Measurements from ENCODE around the gene CYP2F1.
"Not testable (repeated sequence)": the region's sequence is repeated elsewhere in the genome, so short reads cannot be mapped to it uniquely, and the experiment has no call there.

Gene CYP2F1

GRCh38 chr19:41102210-41102609 lies 12.0 kb upstream of the CYP2F1 start:
- not testable (repeated sequence) for H3K36me3 ChIP-seq (ENCODE audit: insufficient read depth, low read length); H3K27ac ChIP-seq (ENCODE audit: low read depth, low read length); H3K4me3 ChIP-seq (ENCODE audit: low read depth in 1 of 2, low read length in 2 of 2); H3K4me1 ChIP-seq (ENCODE audit: insufficient read depth, low read length); H3K9me3 ChIP-seq (ENCODE audit: low read length); H3K27me3 ChIP-seq (ENCODE audit: control insufficient read depth in 1 of 2, insufficient read depth in 2 of 2, low read length in 2 of 2); H3K9ac ChIP-seq (ENCODE audit: low read length)

GRCh38 chr19:41106177-41106576 lies 8.1 kb upstream of the CYP2F1 start:
- Histone ChIP-seq H3K27ac (ENCODE audit: low read depth, low read length) (no peak overlapping the region), H3K27me3 (ENCODE audit: control insufficient read depth in 1 of 2, insufficient read depth in 2 of 2, low read length in 2 of 2) (no peaks in the 10 kb centered on the region), H3K4me3 (ENCODE audit: low read depth in 1 of 2, low read length in 2 of 2) (no peak overlapping the region), H3K9ac (ENCODE audit: low read length) (no peak overlapping the region), H3K36me3 (ENCODE audit: insufficient read depth, low read length) (no peaks in the 10 kb centered on the region), H3K4me1 (ENCODE audit: insufficient read depth, low read length) (no peaks in the 10 kb centered on the region), H3K9me3 (ENCODE audit: low read length) (no peaks in the 10 kb centered on the region)

GRCh38 chr19:41111296-41111695 lies 2.9 kb upstream of the CYP2F1 start:
- no peak overlapping the region for H3K4me3 ChIP-seq (ENCODE audit: low read depth in 1 of 2, low read length in 2 of 2)
- no peak overlapping the region for H3K9ac ChIP-seq (ENCODE audit: low read length)

GRCh38 chr19:41111750-41112295 lies 2.4 kb upstream of the CYP2F1 start:
- H3K27ac ChIP-seq (ENCODE audit: low read depth, low read length): no peak overlapping the region
- peaks cover 0 to 4% of the 10 kb centered on the region in 2 donors for H3K27me3 ChIP-seq (ENCODE audit: control insufficient read depth in 1 of 2, insufficient read depth in 2 of 2, low read length in 2 of 2)
- no peaks in the 10 kb centered on the region for H3K4me1 ChIP-seq (ENCODE audit: insufficient read depth, low read length)
- no peak overlapping the region for H3K4me3 ChIP-seq (ENCODE audit: low read depth in 1 of 2, low read length in 2 of 2)
- no peaks in the 10 kb centered on the region for H3K36me3 ChIP-seq (ENCODE audit: insufficient read depth, low read length)
- no peak overlapping the region for H3K9ac ChIP-seq (ENCODE audit: low read length)
- H3K9me3 ChIP-seq (ENCODE audit: low read length): no peaks in the 10 kb centered on the region

More at GRCh38 chr19:41111296-41111695, 2.9 kb upstream of the CYP2F1 start:
- no peaks in the 10 kb centered on the region for H3K36me3 ChIP-seq (ENCODE audit: insufficient read depth, low read length)
- no peaks in the 10 kb centered on the region for H3K9me3 ChIP-seq (ENCODE audit: low read length)
- peaks cover 0 to 4% of the 10 kb centered on the region in 2 donors for H3K27me3 ChIP-seq (ENCODE audit: control insufficient read depth in 1 of 2, insufficient read depth in 2 of 2, low read length in 2 of 2)
- no peak overlapping the region for H3K27ac ChIP-seq (ENCODE audit: low read depth, low read length)
- H3K4me1 ChIP-seq (ENCODE audit: insufficient read depth, low read length): no peaks in the 10 kb centered on the region

- peaks cover 0 to 4% of the 10 kb centered on the region in 2 donors for H3K27me3 ChIP-seq (ENCODE audit: control insufficient read depth in 1 of 2, insufficient read depth in 2 of 2, low read length in 2 of 2)
- no peak overlapping the region for H3K27ac ChIP-seq (ENCODE audit: low read depth, low read length)
- H3K9me3 ChIP-seq (ENCODE audit: low read length): no peaks in the 10 kb centered on the region
- H3K36me3 ChIP-seq (ENCODE audit: insufficient read depth, low read length): no peaks in the 10 kb centered on the region
- H3K4me3 ChIP-seq (ENCODE audit: low read depth in 1 of 2, low read length in 2 of 2): no peak overlapping the region
- H3K4me1 ChIP-seq (ENCODE audit: insufficient read depth, low read length): no peaks in the 10 kb centered on the region
- no peak overlapping the region for H3K9ac ChIP-seq (ENCODE audit: low read length)
Observed at GRCh38 chr19:41112728-41113290, 1.4 kb upstream of the CYP2F1 start.

GRCh38 chr19:41116261-41116660 lies 2.0 kb downstream of the CYP2F1 start:
- Histone ChIP-seq H3K9me3 (ENCODE audit: low read length) (no peaks in the 10 kb centered on the region), H3K4me1 (ENCODE audit: insufficient read depth, low read length) (no peaks in the 10 kb centered on the region), H3K9ac (ENCODE audit: low read length) (no peak overlapping the region), H3K27ac (ENCODE audit: low read depth, low read length) (no peak overlapping the region), H3K36me3 (ENCODE audit: insufficient read depth, low read length) (no peaks in the 10 kb centered on the region), H3K4me3 (ENCODE audit: low read depth in 1 of 2, low read length in 2 of 2) (no peak overlapping the region), H3K27me3 (ENCODE audit: control insufficient read depth in 1 of 2, insufficient read depth in 2 of 2, low read length in 2 of 2) (peaks cover 0 to 4% of the 10 kb centered on the region in 2 donors)

GRCh38 chr19:41120929-41121911 lies 7.0 kb downstream of the CYP2F1 start:
- not testable (repeated sequence) for H3K9ac ChIP-seq (ENCODE audit: low read length); H3K27me3 ChIP-seq (ENCODE audit: control insufficient read depth in 1 of 2, insufficient read depth in 2 of 2, low read length in 2 of 2); H3K36me3 ChIP-seq (ENCODE audit: insufficient read depth, low read length); H3K4me1 ChIP-seq (ENCODE audit: insufficient read depth, low read length); H3K4me3 ChIP-seq (ENCODE audit: low read depth in 1 of 2, low read length in 2 of 2); H3K9me3 ChIP-seq (ENCODE audit: low read length); H3K27ac ChIP-seq (ENCODE audit: low read depth, low read length)

GRCh38 chr19:41122846-41123245 lies 8.6 kb downstream of the CYP2F1 start:
- not testable (repeated sequence) for H3K36me3 ChIP-seq (ENCODE audit: insufficient read depth, low read length); H3K4me1 ChIP-seq (ENCODE audit: insufficient read depth, low read length); H3K27ac ChIP-seq (ENCODE audit: low read depth, low read length); H3K9me3 ChIP-seq (ENCODE audit: low read length); H3K9ac ChIP-seq (ENCODE audit: low read length); H3K4me3 ChIP-seq (ENCODE audit: low read depth in 1 of 2, low read length in 2 of 2); H3K27me3 ChIP-seq (ENCODE audit: control insufficient read depth in 1 of 2, insufficient read depth in 2 of 2, low read length in 2 of 2)

- Histone ChIP-seq H3K4me3 (ENCODE audit: low read depth in 1 of 2, low read length in 2 of 2) (no peak overlapping the region), H3K9me3 (ENCODE audit: low read length) (no peaks in the 10 kb centered on the region), H3K4me1 (ENCODE audit: insufficient read depth, low read length) (no peaks in the 10 kb centered on the region), H3K27me3 (ENCODE audit: control insufficient read depth in 1 of 2, insufficient read depth in 2 of 2, low read length in 2 of 2) (no peaks in the 10 kb centered on the region), H3K9ac (ENCODE audit: low read length) (no peak overlapping the region), H3K36me3 (ENCODE audit: insufficient read depth, low read length) (no peaks in the 10 kb centered on the region), H3K27ac (ENCODE audit: low read depth, low read length) (no peak overlapping the region)
Observed at GRCh38 chr19:41123716-41124294, 9.6 kb downstream of the CYP2F1 start.

- not testable (repeated sequence) for H3K36me3 ChIP-seq (ENCODE audit: insufficient read depth, low read length); H3K27me3 ChIP-seq (ENCODE audit: control insufficient read depth in 1 of 2, insufficient read depth in 2 of 2, low read length in 2 of 2); H3K27ac ChIP-seq (ENCODE audit: low read depth, low read length); H3K4me1 ChIP-seq (ENCODE audit: insufficient read depth, low read length); H3K4me3 ChIP-seq (ENCODE audit: low read depth in 1 of 2, low read length in 2 of 2); H3K9me3 ChIP-seq (ENCODE audit: low read length); H3K9ac ChIP-seq (ENCODE audit: low read length)
Observed at GRCh38 chr19:41126765-41127203, 12.6 kb downstream of the CYP2F1 start.

- not testable (repeated sequence) for H3K4me1 ChIP-seq (ENCODE audit: insufficient read depth, low read length); H3K9me3 ChIP-seq (ENCODE audit: low read length); H3K36me3 ChIP-seq (ENCODE audit: insufficient read depth, low read length); H3K27ac ChIP-seq (ENCODE audit: low read depth, low read length); H3K4me3 ChIP-seq (ENCODE audit: low read depth in 1 of 2, low read length in 2 of 2); H3K9ac ChIP-seq (ENCODE audit: low read length); H3K27me3 ChIP-seq (ENCODE audit: control insufficient read depth in 1 of 2, insufficient read depth in 2 of 2, low read length in 2 of 2)
Observed at GRCh38 chr19:41127362-41127761, 13.1 kb downstream of the CYP2F1 start.
